B cell (primary cell): ENCODE data around the gene CDAN1. TPM values are rescaled to one million over a fixed set of nuclear protein-coding genes. Genes with fewer than 3 reads are reported as not detected.

Experiments used
- ATAC-seq: fragments of 200-7000 bp; cut with Tn5 transposase; one replicate; pipeline ENCODE4 v1.10.0; 2021; ENCODE audit warnings: low read depth, mild to moderate bottlenecking, moderate number of reproducible peaks, moderate library complexity
- CTCF ChIA-PET: fragments of 350-600 bp; sonication (Branson Sonifier 250); formaldehyde crosslinking; loops from one replicate; lab custom pipeline; 2021; ENCODE audit warnings: antibody characterized with exemption, inconsistent platforms; lab: Charles Lee
- POLR2A ChIA-PET: fragments of 350-600 bp; sonication (Branson Sonifier 250); formaldehyde crosslinking; loops from one replicate; lab custom pipeline; 2021; ENCODE audit warnings: antibody characterized with exemption; lab: Charles Lee
- DNase-seq: peaks from one replicate; pipeline ENCODE4 v3.0.0; 2013
- H2AFZ ChIP-seq: 2 replicates; pipeline ENCODE4 v1.6.1; 2012; ENCODE audit warnings: mild to moderate bottlenecking, low read depth, low read length; ENCODE audit not compliant: insufficient read depth, poor library complexity, severe bottlenecking
- H3K27ac ChIP-seq, 2 donors: 1 replicate in 1 of 2; 2 replicates in 1 of 2; pipeline ENCODE4 v1.5.1; 2012 to 2013; ENCODE audit warnings: low read length in 2 of 2, mild to moderate bottlenecking in 2 of 2, moderate library complexity in 1 of 2
- H3K27me3 ChIP-seq, 4 experiments: fragments of 200-600 bp in 1 of 4; sonication (generic) in 1 of 4; replicated peaks in 1 of 4; 1 replicate in 2 of 4; 2 replicates in 2 of 4; pipeline versions ENCODE4 v1.6.1 to v1.7.0; 2013 to 2016; ENCODE audit warnings: low read length in 3 of 4, mild to moderate bottlenecking in 2 of 4, mixed read lengths in 1 of 4, moderate library complexity in 1 of 4; ENCODE audit not compliant: insufficient read depth in 4 of 4, control insufficient read depth in 3 of 4; ENCODE audit errors: control extremely low read depth in 1 of 4
- H3K36me3 ChIP-seq, 2 experiments: replicated peaks in 1 of 2; 1 replicate in 1 of 2; 2 replicates in 1 of 2; pipeline versions ENCODE4 v1.6.1 to v1.7.1; 2013; ENCODE audit warnings: low read length in 1 of 2; ENCODE audit not compliant: insufficient read depth in 2 of 2, control insufficient read depth in 1 of 2; ENCODE audit errors: control extremely low read depth in 1 of 2, extremely low read depth in 1 of 2
- H3K4me1 ChIP-seq, 2 donors: fragments of 200-600 bp in 1 of 2; sonication (generic) in 1 of 2; 1 replicate in 1 of 2; 2 replicates in 1 of 2; pipeline versions ENCODE4 v1.5.1 to v1.6.1; 2013 to 2017; ENCODE audit warnings: low read length in 2 of 2; ENCODE audit not compliant: control insufficient read depth in 2 of 2, insufficient read depth in 2 of 2
- H3K4me2 ChIP-seq: replicated peaks from 2 replicates; pipeline ENCODE3; 2012; ENCODE audit warnings: mild to moderate bottlenecking, low read depth, low read length; ENCODE audit not compliant: poor library complexity, severe bottlenecking
- H3K4me3 ChIP-seq, 5 experiments: fragments of 200-600 bp in 1 of 5; sonication (generic) in 1 of 5; 1 replicate in 3 of 5; 2 replicates in 2 of 5; pipeline versions ENCODE4 v1.5.1 to v1.7.0; 2011 to 2016; ENCODE audit warnings: low read length in 4 of 5, mild to moderate bottlenecking in 4 of 5, low read depth in 2 of 5, control low read depth in 1 of 5, moderate library complexity in 1 of 5; ENCODE audit not compliant: insufficient read depth in 1 of 5; ENCODE audit errors: control extremely low read depth in 1 of 5, extremely low read depth in 1 of 5
- H3K79me2 ChIP-seq: fragments of 200-600 bp; sonication (generic); one replicate; pipeline ENCODE4 v1.6.0; 2016; ENCODE audit warnings: low read length; ENCODE audit not compliant: control insufficient read depth, insufficient read depth
- H3K9ac ChIP-seq: fragments of 200-600 bp; sonication (generic); 2 replicates; pipeline ENCODE4 v1.6.1; 2017; ENCODE audit warnings: mild to moderate bottlenecking, low read length, moderate library complexity
- H3K9me3 ChIP-seq, 3 donors: one replicate each; pipeline versions ENCODE4 v1.6.1 to v1.7.1; 2013; ENCODE audit warnings: low read length in 2 of 3; ENCODE audit not compliant: control insufficient read depth in 2 of 3, insufficient read depth in 1 of 3; ENCODE audit errors: control extremely low read depth in 1 of 3
- H4K20me1 ChIP-seq: 2 replicates; pipeline ENCODE4 v1.6.0; 2012; ENCODE audit warnings: mild to moderate bottlenecking, low read length; ENCODE audit not compliant: insufficient read depth, control insufficient read depth, poor library complexity, severe bottlenecking
- H3K27ac Mint-ChIP-seq: one replicate; pipeline ENCODE4 v1.8.0; 2021; ENCODE audit warnings: mixed read lengths
- H3K27me3 Mint-ChIP-seq: one replicate; pipeline ENCODE4 v1.8.0; 2021; ENCODE audit warnings: mixed read lengths
- H3K4me1 Mint-ChIP-seq: one replicate; pipeline ENCODE4 v1.8.0; 2021; ENCODE audit warnings: mixed read lengths
- H3K4me3 Mint-ChIP-seq: one replicate; pipeline ENCODE4 v1.8.0; 2021; ENCODE audit warnings: mixed read lengths
- H3K9me3 Mint-ChIP-seq: one replicate; pipeline ENCODE4 v1.8.0; 2022; ENCODE audit warnings: mixed read lengths; ENCODE audit not compliant: insufficient read depth
- CTCF ChIP-seq: fragments of 200-600 bp; IDR thresholded peaks from one replicate; pipeline ENCODE4 v1.8.0; 2022; ENCODE audit warnings: antibody characterized with exemption, mild to moderate bottlenecking
- EZH2 ChIP-seq: IDR thresholded peaks from 2 replicates; pipeline ENCODE4 v1.6.1; 2012; ENCODE audit warnings: borderline replicate concordance, low read depth, mild to moderate bottlenecking, moderate library complexity, low read length; ENCODE audit not compliant: insufficient read depth, poor library complexity, severe bottlenecking
- WGBS: methylation state at CpG from one replicate; pipeline ENCODE4 v1.1.5; 2013; ENCODE audit warnings: missing lambda C conversion rate; ENCODE audit not compliant: insufficient coverage; 5-methylcytosine and 5-hydroxymethylcytosine counted together
- intact Hi-C: fragments of 100-400 bp; cut with micrococcal nuclease; formaldehyde crosslinking; loops from one replicate; pipeline ENCODE4 v1.10.0; 2022
- polyA plus RNA-seq: library from polyadenylated mRNA; depleted of rRNA; stranded (reverse); fragments of >200 nt; gene quantifications from 2 replicates; pipeline ENCODE4 v1.2.3, GENCODE V29; 2012
- total RNA-seq, 2 donors: library from RNA; stranded (reverse); fragments of 120-200 nt in 1 of 2; gene quantifications; 1 replicate in 1 of 2; 2 replicates in 1 of 2; pipeline versions ENCODE4 v1.2.3 to v1.2.4, GENCODE V29; 2013 to 2022

CDAN1 gene
- total and polyA plus RNA-seq, 2 donors (not counting 1 experiment from before 2014, with no cell fraction given) = 11.7 to 31.8 TPM

- 96% methylated on average over 2 of the region's 3 CpGs for WGBS
- intact Hi-C loops = no loop called here
- H3K4me3 Mint-ChIP-seq = no peak overlapping the region
Measured at GRCh38 chr15:42720071-42720470, 16.9 kb downstream of the CDAN1 start.

GRCh38 chr15:42719043-42719442 lies 17.9 kb downstream of the CDAN1 start:
- no peaks in the 10 kb centered on the region for H3K4me1 ChIP-seq
- no peak for DNase-seq
- no peak for ATAC-seq
- H3K36me3 ChIP-seq = peaks cover 3 to 18% of the 10 kb centered on the region in 2 experiments
- H4K20me1 ChIP-seq = no peaks in the 10 kb centered on the region
- H3K27ac Mint-ChIP-seq = no peak overlapping the region
- CTCF ChIA-PET = interaction anchor here (1.4 kb wide), 1 partner anchor 15 kb away, joined by 5 read pairs; no protein-coding TSS in a partner anchor
- H3K4me2 ChIP-seq = no peak overlapping the region
- H3K27me3 ChIP-seq = no peaks in the 10 kb centered on the region
- no peak overlapping the region for H3K9ac ChIP-seq
- no peak overlapping the region for H3K27ac ChIP-seq
- 98% methylated on average over 6 of the region's 6 CpGs for WGBS
- no peaks in the 10 kb centered on the region for H3K27me3 Mint-ChIP-seq
- H2AFZ ChIP-seq = no peak overlapping the region
- no peak overlapping the region for H3K4me3 ChIP-seq
- no peak overlapping the region for H3K4me3 Mint-ChIP-seq
- intact Hi-C loops = no loop called here
- no peaks in the 10 kb centered on the region for H3K9me3 ChIP-seq
- no peak for TF ChIP-seq EZH2
- TF ChIP-seq CTCF = no peak
- POLR2A ChIA-PET = no interaction called here
- H3K79me2 ChIP-seq = no peaks in the 10 kb centered on the region
- no peaks in the 10 kb centered on the region for H3K9me3 Mint-ChIP-seq
- H3K4me1 Mint-ChIP-seq = no peaks in the 10 kb centered on the region

More at GRCh38 chr15:42720071-42720470, 16.9 kb downstream of the CDAN1 start:
- H3K4me1 Mint-ChIP-seq = no peaks in the 10 kb centered on the region
- Histone ChIP-seq H2AFZ (no peak overlapping the region), H3K9ac (no peak overlapping the region), H3K4me2 (no peak overlapping the region), H3K4me3 (no peak overlapping the region), H4K20me1 (no peaks in the 10 kb centered on the region), H3K27ac (no peak overlapping the region), H3K27me3 (no peaks in the 10 kb centered on the region), H3K4me1 (no peaks in the 10 kb centered on the region), H3K9me3 (no peaks in the 10 kb centered on the region), H3K79me2 (no peaks in the 10 kb centered on the region), H3K36me3 (peaks cover 9 to 28% of the 10 kb centered on the region in 2 experiments)
- no peak overlapping the region for H3K27ac Mint-ChIP-seq
- DNase-seq = no peak
- no peaks in the 10 kb centered on the region for H3K27me3 Mint-ChIP-seq
- no peak for ATAC-seq
- ChIA-PET CTCF (interaction anchor here (1.4 kb wide), 1 partner anchor 16 kb away, joined by 5 read pairs; no protein-coding TSS in a partner anchor), POLR2A (no interaction called here)
- TF ChIP-seq EZH2 (no peak), CTCF (no peak)
- no peaks in the 10 kb centered on the region for H3K9me3 Mint-ChIP-seq
